Activated B cell treated with CpG ODN at 0.5 μM for 24 hours (primary cell): ENCODE results near the gene DLG2. TPM values are rescaled to one million over a fixed set of nuclear protein-coding genes. Genes with fewer than 3 reads are reported as not detected.
A peak's percentile ranks its signal among the peaks of the same experiment; 100 is the strongest.

ENCODE experiments used
- ATAC-seq: fragments of 200-7000 bp; cut with Tn5 transposase; one replicate; pipeline ENCODE4 v1.10.0; 2021; ENCODE audit warnings: low read depth, mild to moderate bottlenecking, moderate library complexity
- CTCF ChIA-PET: fragments of 350-600 bp; sonication (Branson Sonifier 250); formaldehyde crosslinking; loops from one replicate; lab custom pipeline; 2021; ENCODE audit warnings: antibody characterized with exemption; lab: Charles Lee
- POLR2A ChIA-PET: fragments of 350-600 bp; sonication (Branson Sonifier 250); formaldehyde crosslinking; loops from one replicate; lab custom pipeline; 2021; ENCODE audit warnings: antibody characterized with exemption; lab: Charles Lee
- DNase-seq: peaks from one replicate; pipeline ENCODE4 v3.0.0; 2022
- H3K27ac Mint-ChIP-seq: one replicate; pipeline ENCODE4 v1.8.0; 2020; ENCODE audit warnings: mixed read lengths
- H3K27me3 Mint-ChIP-seq: one replicate; pipeline ENCODE4 v1.8.0; 2021; ENCODE audit warnings: mixed read lengths
- H3K36me3 Mint-ChIP-seq: one replicate; pipeline ENCODE4 v1.8.0; 2021; ENCODE audit warnings: low read depth, mixed read lengths
- H3K4me1 Mint-ChIP-seq: one replicate; pipeline ENCODE4 v1.8.0; 2021; ENCODE audit warnings: mixed read lengths
- H3K4me3 Mint-ChIP-seq: one replicate; pipeline ENCODE4 v1.8.0; 2020; ENCODE audit warnings: mild to moderate bottlenecking, mixed read lengths
- H3K9me3 Mint-ChIP-seq: one replicate; pipeline ENCODE4 v1.8.0; 2020; ENCODE audit warnings: mixed read lengths
- CTCF ChIP-seq: fragments of 200-600 bp; IDR thresholded peaks from one replicate; pipeline ENCODE4 v1.8.0; 2022; ENCODE audit warnings: antibody characterized with exemption, mild to moderate bottlenecking
- intact Hi-C: fragments of 100-400 bp; cut with micrococcal nuclease; formaldehyde crosslinking; loops from one replicate; pipeline ENCODE4 v1.15.1; 2024
- total RNA-seq: library from RNA; stranded (reverse); gene quantifications from 2 replicates; pipeline ENCODE4 v1.2.3, GENCODE V29; 2022

Gene DLG2
- total RNA-seq, 1 donor from 2014 or later: 2.7 TPM

GRCh38 chr11:84518631-84519183, 1108.4 kb downstream of the DLG2 start:
- ChIA-PET POLR2A (no interaction called here), CTCF (interaction anchor here (0.5 kb wide), 1 partner anchor 1073 kb away, joined by 3 read pairs; no protein-coding TSS in a partner anchor)
- no peak overlapping the region for H3K27ac Mint-ChIP-seq
- intact Hi-C loops: no loop called here
- no peak for ATAC-seq
- H3K4me1 Mint-ChIP-seq: no peaks in the 10 kb centered on the region
- no peak for DNase-seq
- H3K36me3 Mint-ChIP-seq: no peaks in the 10 kb centered on the region
- H3K9me3 Mint-ChIP-seq: no peaks in the 10 kb centered on the region
- no peaks in the 10 kb centered on the region for H3K27me3 Mint-ChIP-seq
- no peak overlapping the region for H3K4me3 Mint-ChIP-seq
- TF ChIP-seq CTCF: no peak

GRCh38 chr11:84514436-84514835, 1112.7 kb downstream of the DLG2 start:
- no peak for ATAC-seq
- no peaks in the 10 kb centered on the region for H3K36me3 Mint-ChIP-seq

GRCh38 chr11:84503503-84503902, 1123.6 kb downstream of the DLG2 start:
- no peak overlapping the region for H3K4me3 Mint-ChIP-seq
- H3K4me1 Mint-ChIP-seq: peaks cover 5% of the 10 kb centered on the region
- POLR2A ChIA-PET: no interaction called here
- no peak for TF ChIP-seq CTCF
- no peaks in the 10 kb centered on the region for H3K9me3 Mint-ChIP-seq
- intact Hi-C loops: no loop called here
- no peak overlapping the region for H3K27ac Mint-ChIP-seq
- CTCF ChIA-PET: no interaction called here
- no peak for DNase-seq
- ATAC-seq: no peak
- peaks cover 4% of the 10 kb centered on the region for H3K27me3 Mint-ChIP-seq
- H3K36me3 Mint-ChIP-seq: no peaks in the 10 kb centered on the region

More at GRCh38 chr11:84514436-84514835, 1112.7 kb downstream of the DLG2 start:
- CTCF ChIA-PET: no interaction called here
- TF ChIP-seq CTCF: no peak
- intact Hi-C loops: no loop called here
- no peak for DNase-seq
- H3K4me1 Mint-ChIP-seq: no peaks in the 10 kb centered on the region
- H3K4me3 Mint-ChIP-seq: no peak overlapping the region
- POLR2A ChIA-PET: no interaction called here
- no peaks in the 10 kb centered on the region for H3K9me3 Mint-ChIP-seq
- no peak overlapping the region for H3K27ac Mint-ChIP-seq
- H3K27me3 Mint-ChIP-seq: peaks cover 15% of the 10 kb centered on the region

GRCh38 chr11:84501750-84502149, 1125.4 kb downstream of the DLG2 start:
- intact Hi-C loops: no loop called here
- Mint-ChIP-seq H3K27me3 (peaks cover 3% of the 10 kb centered on the region), H3K4me1 (peaks cover 5% of the 10 kb centered on the region), H3K4me3 (no peak overlapping the region), H3K36me3 (no peaks in the 10 kb centered on the region), H3K27ac (peak overlapping the region; percentile 56), H3K9me3 (no peaks in the 10 kb centered on the region)
- DNase-seq (no peak), ATAC-seq (no peak)
- ChIA-PET CTCF (no interaction called here), POLR2A (no interaction called here)
- no peak for TF ChIP-seq CTCF

- no peak for ATAC-seq
- CTCF ChIA-PET: no interaction called here
- H3K36me3 Mint-ChIP-seq: no peaks in the 10 kb centered on the region
- POLR2A ChIA-PET: no interaction called here
- H3K27ac Mint-ChIP-seq: no peak overlapping the region
- intact Hi-C loops: no loop called here
- H3K27me3 Mint-ChIP-seq: no peaks in the 10 kb centered on the region
- H3K4me1 Mint-ChIP-seq: peaks cover 5% of the 10 kb centered on the region
- DNase-seq: no peak
- no peaks in the 10 kb centered on the region for H3K9me3 Mint-ChIP-seq
- no peak overlapping the region for H3K4me3 Mint-ChIP-seq
- no peak for TF ChIP-seq CTCF
Measured at GRCh38 chr11:84497981-84498411, 1129.1 kb downstream of the DLG2 start.
